Fibroblast of peridontal ligament (primary cell): Measurements from ENCODE around the gene UBAP1L.
A peak's percentile ranks its signal among the peaks of the same experiment; 100 is the strongest.
"Not testable (repeated sequence)": the region's sequence is repeated elsewhere in the genome, so short reads cannot be mapped to it uniquely, and the experiment has no call there.

ENCODE experiments used
- DNase-seq: peaks from one replicate; pipeline ENCODE4 v3.0.0-alpha.2; 2010; ENCODE audit errors: extremely low read depth

UBAP1L gene

DNA sequence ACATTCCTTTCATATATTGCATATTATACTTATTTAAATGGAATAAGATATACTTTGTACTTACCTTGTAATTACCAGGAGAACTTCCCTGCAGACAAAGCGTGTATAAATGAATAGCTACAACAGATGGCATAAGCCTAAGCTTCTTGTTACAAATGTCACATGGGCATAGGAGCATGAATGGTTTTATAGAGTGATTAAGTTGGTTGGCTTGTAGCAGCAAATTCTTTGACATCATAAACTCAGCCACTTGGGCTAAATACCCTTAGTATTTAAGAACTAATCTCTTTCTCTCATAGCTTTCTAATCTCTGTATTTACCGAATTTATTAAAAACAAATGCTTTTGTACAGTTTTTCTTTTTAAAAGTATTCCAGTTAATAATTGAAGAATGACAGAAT is at the start of gene UBAP1L:
Gene UBAP1L (minus strand): TSS at position 115 of the 400 bp plus-strand sequence. CDS start 8,985 bp downstream, outside the sequence.
- no peak for DNase-seq

DNA sequence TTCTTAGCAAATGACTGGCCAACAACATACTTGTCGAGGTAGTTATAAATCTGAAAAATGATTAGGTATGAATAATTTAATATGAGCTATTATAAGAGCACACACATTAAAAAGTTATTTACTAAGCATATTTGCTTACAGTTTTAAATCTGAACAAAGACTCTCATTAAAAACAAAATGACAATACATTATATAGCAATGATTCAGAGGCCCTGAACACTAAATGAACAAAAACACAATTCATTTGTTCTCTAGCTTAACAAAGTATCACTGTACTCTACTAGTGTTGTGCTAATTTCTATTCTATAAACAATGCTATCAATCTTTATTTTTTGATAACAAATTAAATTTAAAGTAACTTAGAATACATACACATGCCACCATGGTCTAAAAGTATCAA is 49.1 kb upstream of the UBAP1L start:
- no peak for DNase-seq

DNA sequence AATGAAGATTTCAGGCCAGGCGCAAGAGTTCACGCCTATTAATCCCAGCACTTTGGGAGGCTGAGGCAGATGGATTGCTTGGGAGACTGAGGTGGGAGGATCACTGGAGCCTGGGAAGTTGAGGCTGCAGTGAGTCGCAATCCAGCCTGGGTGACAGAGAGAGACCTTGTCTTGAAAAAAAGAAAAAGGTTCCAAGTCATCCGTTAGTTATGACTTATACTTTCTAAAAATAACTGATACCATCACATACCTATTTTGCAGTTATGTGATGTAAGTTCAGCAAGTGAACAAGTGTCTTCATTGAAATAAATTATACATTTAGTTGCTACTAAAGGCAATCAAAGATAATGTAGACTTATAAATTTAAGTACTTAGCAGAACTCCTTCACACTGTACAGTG is 48.0 kb upstream of the UBAP1L start:
- DNase-seq: no peak

DNA sequence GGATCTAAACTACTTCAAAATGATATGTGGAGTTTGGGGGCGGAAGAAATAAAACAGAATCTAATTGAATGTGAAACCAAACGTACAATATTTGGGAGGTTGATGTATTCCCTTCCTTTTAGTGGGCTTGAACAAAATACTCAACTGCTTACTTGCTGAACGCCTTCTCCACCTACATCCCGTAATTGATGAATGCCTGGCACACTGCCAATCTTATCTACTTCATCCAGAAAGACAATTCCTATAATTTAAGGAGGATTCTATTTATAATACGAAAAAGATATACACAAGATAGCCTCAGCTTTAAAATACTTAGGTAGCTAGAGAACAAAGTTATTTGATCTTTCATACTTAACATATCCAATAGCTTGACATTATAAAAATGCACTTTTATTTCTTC is 41.7 kb upstream of the UBAP1L start:
- DNase-seq: no peak

DNA sequence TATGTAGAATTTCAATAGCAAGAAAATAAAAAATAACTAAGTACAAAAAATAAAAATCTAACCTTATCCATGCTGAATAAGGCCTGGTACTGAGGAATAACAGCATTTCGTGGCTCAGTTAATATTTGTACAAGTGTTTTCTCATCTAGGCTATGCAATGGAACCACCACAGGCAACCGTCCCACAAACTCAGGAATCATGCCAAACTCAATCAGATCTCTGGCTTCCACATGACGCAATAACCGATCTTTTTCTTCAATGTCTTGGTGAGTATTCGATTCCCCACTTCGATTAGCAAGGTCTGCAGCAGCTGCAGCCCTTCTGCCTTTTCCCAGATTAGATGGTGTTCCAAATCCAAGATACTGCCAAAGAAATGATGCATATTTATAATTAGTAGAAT is 39.7 kb upstream of the UBAP1L start:
- DNase-seq: peak; percentile 9

DNA sequence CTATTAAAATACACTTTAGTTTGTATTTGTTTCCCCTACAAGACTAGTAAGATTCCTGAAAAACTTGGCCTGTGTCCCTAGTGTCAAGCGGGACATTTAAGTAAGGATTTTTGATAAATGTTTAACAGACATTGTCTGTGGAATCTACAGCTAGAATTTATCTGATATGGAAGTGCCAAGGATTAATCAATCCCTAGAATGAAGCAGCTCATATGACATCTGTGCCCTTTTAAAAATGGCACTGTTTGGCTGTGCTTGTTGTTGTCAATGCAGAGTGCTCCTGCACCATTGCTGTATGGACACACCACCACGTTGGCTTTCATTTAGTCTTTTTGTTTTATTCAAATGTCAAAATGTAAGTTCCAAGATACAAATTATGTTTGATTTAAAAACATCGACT is 32.9 kb upstream of the UBAP1L start:
- DNase-seq: no peak

DNA sequence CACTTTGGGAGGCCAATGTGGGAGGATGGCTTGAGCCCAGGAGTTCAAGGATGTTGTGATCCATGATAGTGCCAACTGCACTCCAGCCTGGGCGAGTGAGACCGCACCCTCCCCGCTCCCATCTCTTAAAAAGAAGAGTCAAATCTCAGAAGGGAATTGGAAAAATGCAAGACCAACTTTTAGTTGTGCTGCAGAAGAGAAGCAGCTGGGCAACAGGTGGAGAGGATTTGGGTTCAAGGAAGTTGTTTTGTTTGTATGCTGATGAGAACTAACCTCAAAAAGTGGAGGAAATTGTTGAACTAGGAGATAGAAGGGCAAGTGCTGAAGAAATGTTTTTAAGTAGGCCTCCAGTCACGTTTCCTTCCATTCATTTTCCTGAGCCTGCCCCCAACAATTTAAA is 31.4 kb upstream of the UBAP1L start:
- DNase-seq: no peak

DNA sequence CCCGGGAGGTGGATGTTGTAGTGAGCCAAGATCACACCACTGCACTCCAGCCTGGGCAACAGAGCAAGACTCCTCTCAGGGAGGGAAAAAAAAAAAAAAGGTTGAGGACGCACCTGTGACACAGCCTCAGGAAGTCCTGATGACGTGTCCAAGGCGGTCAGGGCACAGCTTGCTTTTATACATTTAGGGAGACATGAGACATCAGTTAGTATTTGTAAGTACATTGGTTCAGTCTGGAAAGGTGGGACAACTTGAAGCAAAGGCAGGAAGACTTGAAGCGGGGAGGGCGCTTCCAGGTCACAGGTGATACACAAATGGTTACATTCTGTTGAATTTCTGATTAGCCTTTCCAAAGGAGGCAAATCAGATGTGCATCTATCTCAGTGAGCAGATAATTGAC is 23.6 kb upstream of the UBAP1L start:
- DNase-seq: not testable (repeated sequence)

DNA sequence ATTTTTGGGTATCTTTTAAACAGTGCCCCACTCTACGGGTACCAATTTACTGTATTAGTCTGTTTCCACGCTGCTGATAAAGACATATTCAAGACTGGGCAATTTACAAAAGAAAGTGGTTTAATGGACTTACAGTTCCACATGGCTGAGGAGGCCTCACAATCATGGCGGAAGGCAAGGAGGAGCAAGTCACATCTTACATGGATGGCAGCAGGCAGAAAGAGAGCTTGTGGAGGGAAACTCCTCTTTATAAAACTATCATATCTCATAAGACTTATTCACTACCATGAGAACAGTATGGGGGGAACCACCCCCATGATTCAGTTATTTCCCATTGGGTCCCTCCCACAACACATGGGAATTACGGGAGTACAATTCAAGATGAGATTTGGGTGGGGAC is 22.9 kb upstream of the UBAP1L start:
- not testable (repeated sequence) for DNase-seq

DNA sequence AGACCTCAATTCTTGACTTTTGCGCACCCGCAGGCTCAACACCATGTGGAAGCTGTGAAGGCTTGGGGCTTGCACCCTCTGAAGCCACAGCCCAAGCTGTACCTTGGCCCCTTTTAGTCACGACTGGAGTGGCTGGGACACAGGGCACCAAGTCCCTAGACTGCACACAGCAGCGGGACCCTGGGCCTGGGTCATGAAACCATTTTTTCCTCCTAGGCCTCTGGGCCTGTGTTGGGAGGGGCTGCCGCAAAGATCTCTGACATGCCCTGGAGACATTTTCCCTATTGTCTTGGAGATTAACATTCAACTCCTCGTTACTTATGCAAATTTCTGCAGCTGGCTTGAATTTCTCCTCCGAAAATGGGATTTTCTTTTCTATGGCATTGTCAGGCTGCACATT is 22.1 kb upstream of the UBAP1L start:
- DNase-seq: not testable (repeated sequence)

DNA sequence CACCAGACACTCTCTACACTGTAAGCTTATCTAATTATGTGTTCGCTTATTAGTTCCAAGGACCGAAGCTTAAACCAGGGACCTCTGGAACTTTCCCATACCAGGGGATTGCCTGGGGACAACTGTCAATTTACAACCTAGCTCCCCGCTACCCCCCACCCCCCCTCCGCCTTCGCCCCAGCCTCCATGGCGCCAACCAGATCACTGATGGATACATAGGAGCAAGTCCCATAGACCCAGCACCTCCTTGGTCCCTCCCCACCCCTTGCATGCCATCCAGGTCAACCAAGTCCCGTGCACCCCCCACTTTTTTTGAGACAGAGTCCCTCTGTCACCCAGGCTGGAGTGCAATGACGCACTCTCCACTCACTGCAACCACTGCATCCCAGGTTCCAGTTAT is 19.5 kb upstream of the UBAP1L start:
- no peak for DNase-seq

DNA sequence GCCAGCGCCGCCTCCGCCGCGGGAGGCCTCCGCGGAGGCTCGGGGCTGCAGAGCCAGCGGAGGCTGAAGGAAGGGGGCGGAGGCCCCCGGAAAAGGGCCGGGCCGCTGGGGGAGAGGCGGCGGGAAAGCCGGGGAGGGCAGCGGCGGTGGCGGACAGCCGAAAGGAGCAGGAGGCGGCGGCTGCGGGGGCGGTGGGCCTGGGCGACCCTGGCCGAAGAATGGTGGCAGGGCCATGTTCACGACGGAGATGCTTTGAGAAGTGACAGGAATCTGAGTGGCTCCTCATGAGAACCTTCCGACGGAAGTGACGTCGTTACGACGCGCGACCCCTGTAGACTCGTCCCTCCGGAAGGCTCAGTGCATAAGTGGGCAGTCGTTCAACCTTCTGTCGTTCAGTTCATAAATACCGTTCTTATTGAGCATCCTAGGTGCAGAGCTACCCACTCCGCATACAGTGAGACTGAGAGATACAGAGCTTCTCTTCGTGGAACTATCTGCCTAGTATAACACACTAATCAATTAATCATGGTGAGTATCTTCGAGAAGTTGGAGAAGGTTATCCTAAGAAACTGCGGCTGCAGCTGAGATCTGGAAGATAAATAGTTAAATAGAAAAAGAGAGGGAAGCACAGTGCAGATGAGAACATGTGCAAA is 18.7 kb upstream of the UBAP1L start, which contains the start of gene PDCD7:
Gene PDCD7 (minus strand): TSS at position 261 of the 653 bp plus-strand sequence. CDS start 27 bp downstream, at position 234.
- peak; percentile 91 for DNase-seq

DNA sequence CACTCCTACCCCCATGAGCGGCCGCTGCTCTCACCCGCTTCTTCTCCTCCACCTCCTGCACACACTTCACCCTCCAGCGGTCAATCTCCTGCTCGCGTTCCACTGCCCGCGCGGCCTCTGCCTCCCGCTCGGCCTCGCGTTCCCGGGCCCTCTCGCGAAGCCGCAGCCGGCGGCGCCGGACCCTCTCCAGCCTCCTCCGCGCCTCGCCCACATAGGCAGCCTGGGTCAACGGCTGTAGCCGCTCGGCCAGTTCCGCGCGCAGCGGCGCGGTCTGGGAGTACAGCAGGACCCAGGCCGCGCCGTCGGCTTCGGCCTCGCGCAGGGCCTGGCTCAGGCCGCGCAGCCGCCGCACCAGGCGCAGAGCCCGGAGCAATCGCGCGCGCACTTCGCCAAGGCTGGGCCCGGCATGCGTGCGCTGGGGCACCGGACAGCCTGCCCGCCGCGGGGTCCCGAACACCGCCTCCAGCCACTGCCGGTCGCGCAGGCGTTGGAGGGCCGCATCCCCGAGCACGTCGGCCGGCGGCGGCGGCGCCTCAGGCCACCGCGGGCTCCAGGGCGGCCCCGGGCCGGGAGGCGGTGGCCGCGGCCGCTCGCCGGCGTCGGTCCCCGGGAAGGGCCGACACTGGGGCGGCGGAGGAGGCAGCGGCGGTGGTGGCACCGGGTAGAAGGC is 18.0 kb upstream of the UBAP1L start:
- DNase-seq: peak; percentile 27

DNA sequence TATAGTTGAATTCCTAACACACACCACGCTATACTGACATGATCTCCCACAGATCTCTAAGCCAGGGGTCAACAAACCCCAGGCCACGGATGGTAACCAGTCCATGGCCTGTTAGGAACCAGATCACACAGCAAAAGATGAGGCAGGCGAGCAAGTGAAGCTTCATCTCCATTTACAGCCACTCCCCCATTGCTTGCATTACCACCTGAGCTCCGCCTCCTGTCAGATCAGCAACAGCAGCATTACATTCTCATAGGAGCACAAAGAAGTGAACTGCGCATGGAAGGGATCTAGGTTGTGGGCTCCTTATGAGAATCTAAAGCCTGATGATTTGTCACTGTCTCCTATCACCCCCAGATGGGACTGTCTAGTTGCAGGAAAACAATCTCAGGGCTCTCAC is 15.9 kb upstream of the UBAP1L start:
- no peak for DNase-seq

DNA sequence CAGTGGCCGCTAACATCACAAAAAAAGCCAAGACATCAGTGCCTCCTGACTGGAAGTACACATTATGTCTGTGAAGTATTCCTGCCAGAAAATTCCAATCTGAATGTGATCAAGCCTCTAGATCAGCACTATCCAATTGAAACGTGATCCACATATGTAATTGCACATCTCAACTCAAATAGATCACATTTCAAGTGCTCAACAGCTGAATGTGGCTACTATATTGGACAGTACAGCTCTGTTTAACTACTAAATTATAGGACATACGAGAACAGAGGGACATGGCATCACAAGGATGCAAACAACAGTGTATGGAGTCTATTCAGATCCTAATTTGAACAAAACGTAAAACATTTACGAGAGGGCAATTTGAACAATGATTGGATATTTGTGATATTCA is 542 bp upstream of the UBAP1L start:
- DNase-seq: peak; percentile 22

DNA sequence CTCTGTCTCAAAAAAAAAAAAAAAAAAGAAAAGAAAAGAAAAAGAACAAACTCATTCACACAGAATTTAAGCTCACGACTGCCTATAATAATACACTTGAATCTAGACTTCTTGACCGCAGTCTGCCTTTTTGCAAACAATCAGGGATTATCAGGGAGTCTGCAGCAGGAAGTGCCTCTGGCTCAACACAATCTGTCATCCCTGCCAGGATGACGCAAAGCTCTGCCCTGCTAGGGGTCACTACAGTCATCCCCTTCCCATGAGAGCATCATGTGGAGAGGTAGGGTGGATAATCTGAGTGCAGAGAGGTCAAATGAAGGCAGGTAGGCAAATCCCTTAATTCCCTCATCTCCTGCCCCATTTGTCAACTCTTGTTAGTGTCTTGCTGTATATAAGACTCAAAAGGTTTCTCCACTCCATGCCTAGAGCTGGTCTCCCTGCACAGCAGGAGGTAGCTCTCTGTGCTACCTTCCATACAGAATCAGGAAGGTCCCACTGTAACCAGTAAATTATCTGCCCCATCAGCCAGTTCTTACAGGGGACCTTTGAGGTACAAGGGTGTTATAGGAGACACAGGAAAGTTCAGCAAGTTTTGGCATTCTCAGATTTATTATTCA is 4.2 kb downstream of the UBAP1L start:
- DNase-seq: peak; percentile 32

DNA sequence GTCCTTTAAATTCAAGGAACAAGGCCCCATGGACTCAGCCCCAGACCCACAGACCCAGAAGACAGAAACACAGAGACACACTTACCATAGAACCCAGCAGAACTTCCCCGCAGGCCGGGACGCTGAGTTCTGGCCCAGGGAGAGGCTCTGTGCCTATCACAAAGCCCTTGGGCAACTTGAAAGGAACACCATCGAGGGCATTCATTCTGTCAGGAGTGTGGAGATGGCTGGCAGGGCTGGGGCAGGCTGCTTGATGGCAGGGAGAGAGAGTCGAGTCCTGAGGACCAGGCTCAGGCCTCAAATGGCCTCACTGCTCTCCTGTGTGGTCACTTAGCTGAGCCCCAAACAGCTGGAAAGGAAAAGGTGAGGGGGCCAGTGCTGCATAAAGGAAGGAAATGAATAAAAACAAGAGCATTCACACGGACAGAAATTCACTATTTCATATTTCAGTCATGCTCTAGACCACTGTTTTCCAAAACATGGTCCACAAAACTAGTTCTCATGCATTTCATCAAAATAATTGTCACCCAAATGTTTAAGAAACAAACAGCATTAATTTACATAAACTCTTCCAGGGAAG is 8.9 kb downstream of the UBAP1L start:
- DNase-seq: no peak

DNA sequence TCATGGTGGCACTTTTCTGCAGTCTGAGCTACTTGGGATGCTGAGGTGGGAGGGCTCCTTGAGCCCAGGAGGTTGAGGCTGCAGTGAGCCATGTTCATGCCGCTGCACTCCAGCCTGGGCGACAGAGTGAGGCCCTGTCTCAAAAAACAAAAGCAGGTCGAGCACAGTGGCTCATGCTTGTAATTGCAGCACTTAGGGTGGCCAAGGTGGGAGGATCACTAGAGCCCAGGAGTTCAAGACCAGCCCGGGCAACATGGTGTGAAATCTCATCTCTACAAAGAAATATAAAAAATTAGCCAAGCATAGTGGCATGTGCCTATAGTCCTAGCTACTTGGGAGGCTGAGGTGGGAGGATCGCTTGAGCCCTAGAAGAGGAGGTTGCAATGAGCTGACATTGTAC is 10.0 kb downstream of the UBAP1L start:
- no peak for DNase-seq

DNA sequence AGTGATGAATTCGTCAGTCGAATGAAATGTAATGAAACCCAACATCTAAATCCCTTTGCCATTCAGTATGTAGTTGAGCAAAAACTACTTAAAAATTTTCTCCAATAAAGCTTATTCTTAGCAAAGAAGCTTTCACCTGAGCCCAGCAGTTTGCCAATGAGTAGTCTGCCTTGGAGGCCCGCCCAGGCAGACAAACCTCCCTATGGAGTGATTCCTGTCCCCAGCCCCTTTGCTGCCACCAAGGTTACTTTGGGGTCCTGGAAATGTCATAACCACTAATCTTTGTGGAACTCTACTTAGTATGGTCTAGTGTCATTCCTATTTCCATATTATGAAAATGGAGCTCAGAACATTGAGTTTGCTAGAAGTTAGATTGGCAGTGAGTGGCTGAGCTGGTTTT is 12.1 kb downstream of the UBAP1L start:
- DNase-seq: no peak

DNA sequence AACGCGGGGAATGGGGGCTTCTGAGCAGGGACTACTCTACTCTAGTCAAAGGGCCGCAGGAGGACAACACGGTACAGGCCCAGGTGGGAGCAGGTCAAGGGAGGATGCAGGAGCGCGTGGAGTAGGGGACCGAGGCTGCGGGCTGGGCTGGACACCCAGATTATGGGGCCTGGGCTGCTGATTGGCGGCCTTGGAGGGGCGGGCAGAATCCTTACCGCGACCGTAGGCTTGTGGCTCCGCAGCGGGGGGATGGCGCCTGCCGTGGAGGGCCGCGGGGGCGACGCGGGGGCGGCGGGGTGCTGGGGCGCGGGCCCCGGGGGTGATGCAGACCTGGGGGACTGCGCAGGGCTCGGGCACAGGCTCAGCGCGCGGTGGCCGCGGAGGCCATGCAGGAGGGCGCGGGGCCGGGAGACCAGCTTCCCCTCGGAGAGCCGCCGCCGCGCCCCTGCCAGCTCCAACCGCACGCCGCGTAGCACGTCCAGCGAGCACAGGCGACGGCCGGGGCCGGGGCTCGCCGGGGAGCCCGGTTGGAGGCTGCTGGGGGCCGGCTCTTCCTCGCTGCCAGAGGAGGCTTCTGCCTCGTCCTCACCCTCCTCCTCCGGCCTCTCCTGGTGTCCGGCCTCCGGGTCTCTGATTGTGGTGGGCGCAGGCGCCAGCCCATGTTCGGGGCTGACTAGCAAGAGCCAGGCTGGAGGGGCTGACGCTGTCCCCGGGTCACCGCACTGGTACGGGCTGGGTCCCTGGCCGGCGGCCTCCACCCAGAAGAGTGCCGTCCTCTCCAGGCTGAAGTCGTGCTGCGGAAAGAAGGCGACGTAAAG is 12.9 kb downstream of the UBAP1L start:
- DNase-seq: no peak

DNA sequence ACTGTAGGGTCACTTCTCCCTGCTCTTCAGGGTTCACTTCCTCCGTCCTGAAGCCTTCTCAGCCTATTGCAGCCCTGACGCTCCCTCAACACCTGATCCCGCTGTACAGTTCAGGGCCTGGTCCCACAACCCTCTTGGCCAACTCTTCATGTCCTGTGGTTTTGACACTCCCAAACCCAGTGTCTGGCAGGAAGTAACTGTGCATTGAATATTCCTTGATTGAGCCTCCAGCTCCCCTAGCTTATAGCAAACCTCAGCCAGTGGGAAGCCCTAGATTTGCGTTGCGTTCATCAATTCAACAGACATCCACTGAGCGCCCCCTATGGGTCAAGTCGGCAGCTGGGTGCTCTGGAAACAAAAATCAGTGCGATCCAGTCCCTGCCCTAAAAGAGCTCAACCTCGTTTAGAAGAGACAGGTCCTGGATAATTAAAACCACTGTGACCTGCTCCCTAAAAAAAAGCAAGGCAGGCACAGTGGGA is 13.5 kb downstream of the UBAP1L start:
- DNase-seq: peak; percentile 75

DNA sequence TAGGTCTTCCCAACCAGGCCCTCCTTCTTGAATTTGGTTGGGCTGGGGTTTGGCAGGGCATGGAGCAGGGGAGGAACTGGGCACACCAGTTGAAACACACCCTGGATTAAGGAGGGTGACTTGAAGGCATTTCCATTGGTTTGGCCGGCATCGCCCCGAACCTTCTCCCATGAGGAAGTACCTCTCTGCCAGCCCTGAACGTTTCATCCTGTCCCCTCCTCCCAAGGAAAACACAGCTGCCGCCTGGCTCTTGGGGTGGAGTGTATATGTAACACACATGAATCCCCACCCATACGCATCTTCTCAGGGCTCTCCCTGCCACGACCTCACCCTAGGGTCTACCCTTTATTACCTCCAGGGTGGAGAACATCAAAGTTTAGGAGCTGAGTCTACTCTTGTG is 14.6 kb downstream of the UBAP1L start:
- no peak for DNase-seq
